A549 (cell line): ENCODE data around the gene SLC45A3. TPM values are rescaled to one million over a fixed set of nuclear protein-coding genes. Genes with fewer than 3 reads are reported as not detected.

ENCODE experiments used
- ATAC-seq, 2 experiments: fragments of 200-7000 bp in 1 of 2; fragments of >200 bp in 1 of 2; cut with Nextera tagmentation in 1 of 2; cut with Tn5 transposase in 1 of 2; 3 replicates each; pipeline versions ENCODE4 v1.8.0 to v1.9.1; 2018 to 2020; ENCODE audit warnings: mild to moderate bottlenecking in 1 of 2, moderate library complexity in 1 of 2
- CTCF ChIA-PET: fragments of 300-600 bp; sonication (Branson Sonifier 250); formaldehyde crosslinking; extraction: SDS; loops from one replicate; lab custom pipeline; 2021; ENCODE audit warnings: antibody characterized with exemption, inconsistent platforms; lab: Yijun Ruan, JAX
- POLR2A ChIA-PET: fragments of 350-600 bp; formaldehyde crosslinking; extraction: SDS; loops from one replicate; lab custom pipeline; 2021; ENCODE audit warnings: antibody characterized with exemption, inconsistent platforms; lab: Yijun Ruan, JAX
- DNase-seq, 2 experiments: peaks; one replicate each; pipeline versions ENCODE4 v3.0.0 to v3.0.0-alpha.2; 2011 to 2016; ENCODE audit warnings: low read depth in 1 of 2, low spot score in 1 of 2
- FAIRE-seq: peaks from 2 replicates; lab custom pipeline; 2011; peaks lifted over from hg19 to GRCh38; lab: Jason Lieb, UNC
- H3K27ac ChIP-seq, 2 experiments: fragments of >200 bp; sonication (Bioruptor Twin); formaldehyde crosslinking; 3 replicates each; pipeline ENCODE4 v1.5.1; 2016 to 2017
- H3K4me1 ChIP-seq: fragments of >200 bp; sonication (Bioruptor Twin); formaldehyde crosslinking; 3 replicates; pipeline ENCODE4 v1.6.1; 2016
- H3K4me2 ChIP-seq: fragments of >200 bp; sonication (Bioruptor Twin); formaldehyde crosslinking; 3 replicates; pipeline ENCODE4 v1.6.1; 2016
- H3K4me3 ChIP-seq: fragments of >200 bp; sonication (Bioruptor Twin); formaldehyde crosslinking; 3 replicates; pipeline ENCODE4 v1.5.1; 2016
- H3K9me3 ChIP-seq: fragments of >200 bp; sonication (Bioruptor Twin); formaldehyde crosslinking; 3 replicates; pipeline ENCODE4 v1.6.1; 2016
- CBX8 ChIP-seq: fragments of 200-600 bp; sonication (generic); IDR thresholded peaks from 2 replicates; pipeline ENCODE4 v1.6.1; 2016
- CEBPB ChIP-seq, 2 experiments: fragments of >200 bp in 1 of 2; sonication (Bioruptor Twin) in 1 of 2; formaldehyde crosslinking in 1 of 2; IDR thresholded peaks; 2 replicates each; pipeline ENCODE4 v1.6.1; 2012 to 2016
- CHD2 ChIP-seq: fragments of 150-350 bp; IDR thresholded peaks from 2 replicates; pipeline ENCODE4 v1.6.1; 2014; ENCODE audit warnings: low read length; ENCODE audit not compliant: partially characterized antibody
- CHD4 ChIP-seq: fragments of 200-600 bp; sonication (generic); IDR thresholded peaks from 2 replicates; pipeline ENCODE4 v1.6.1; 2016; ENCODE audit warnings: antibody characterized with exemption, mild to moderate bottlenecking, borderline replicate concordance
- EHF ChIP-seq: fragments of 250-450 bp; sonication (Bioruptor Pico); IDR thresholded peaks from 2 replicates; pipeline ENCODE4 v1.5.0; 2020; ENCODE audit warnings: mild to moderate bottlenecking
- EHMT2 ChIP-seq: fragments of 200-600 bp; sonication (generic); IDR thresholded peaks from 2 replicates; pipeline ENCODE4 v1.6.1; 2016; ENCODE audit warnings: antibody characterized with exemption, low read depth, mild to moderate bottlenecking, moderate library complexity
- FOSB ChIP-seq: fragments of 250-450 bp; sonication (Bioruptor Pico); IDR thresholded peaks from 2 replicates; pipeline ENCODE4 v1.5.0; 2020; ENCODE audit warnings: mild to moderate bottlenecking, moderate library complexity
- FOSL2 ChIP-seq, 2 experiments: fragments of 450-650 bp in 1 of 2; fragments of >200 bp in 1 of 2; sonication (Bioruptor Twin) in 1 of 2; formaldehyde crosslinking; IDR thresholded peaks; 2 replicates each; pipeline versions ENCODE4 v1.5.0 to v1.6.1; 2016 to 2020; ENCODE audit warnings: mild to moderate bottlenecking in 1 of 2, moderate library complexity in 1 of 2
- FOXS1 ChIP-seq: fragments of 250-450 bp; sonication (Bioruptor Pico); IDR thresholded peaks from 2 replicates; pipeline ENCODE4 v1.5.0; 2020; ENCODE audit warnings: mild to moderate bottlenecking, moderate library complexity
- GATA3 ChIP-seq: IDR thresholded peaks from 2 replicates; pipeline ENCODE4 v1.6.1; 2012; ENCODE audit warnings: borderline replicate concordance
- HOXB5 ChIP-seq: fragments of 250-450 bp; sonication (Bioruptor Pico); IDR thresholded peaks from 2 replicates; pipeline ENCODE4 v1.5.0; 2020; ENCODE audit warnings: mild to moderate bottlenecking, moderate library complexity
- JUNB ChIP-seq: fragments of >200 bp; sonication (Bioruptor Twin); formaldehyde crosslinking; IDR thresholded peaks from 2 replicates; pipeline ENCODE4 v1.6.1; 2016
- MYC ChIP-seq: IDR thresholded peaks from 2 replicates; pipeline ENCODE4 v1.6.1; 2012; ENCODE audit warnings: mild to moderate bottlenecking, inconsistent platforms, low read length, improper control_type of control experiment, borderline replicate concordance
- NFE2L2 ChIP-seq: fragments of 150-350 bp; conservative IDR thresholded peaks from 2 replicates; pipeline ENCODE4 v1.6.1; 2014; ENCODE audit warnings: low read length
- NR3C1 ChIP-seq: fragments of >200 bp; sonication (Bioruptor Twin); formaldehyde crosslinking; IDR thresholded peaks from 3 replicates; pipeline ENCODE4 v1.6.1; 2017
- POLR2A ChIP-seq: IDR thresholded peaks from 2 replicates; pipeline ENCODE4 v1.6.1; 2012; ENCODE audit warnings: mild to moderate bottlenecking, low read length
- RAD21 ChIP-seq, 2 experiments: fragments of >200 bp in 1 of 2; sonication (Bioruptor Twin) in 1 of 2; formaldehyde crosslinking in 1 of 2; IDR thresholded peaks in 1 of 2; conservative IDR thresholded peaks in 1 of 2; 2 replicates in 1 of 2; 3 replicates in 1 of 2; pipeline ENCODE4 v1.6.1; 2012 to 2018; ENCODE audit warnings: inconsistent platforms in 1 of 2
- RCOR1 ChIP-seq: fragments of 150-350 bp; IDR thresholded peaks from 2 replicates; pipeline ENCODE4 v1.6.1; 2014; ENCODE audit warnings: antibody characterized with exemption, low read length, low read depth
- TFCP2L1 ChIP-seq: fragments of 250-450 bp; sonication (Bioruptor Pico); IDR thresholded peaks from 2 replicates; pipeline ENCODE4 v1.5.0; 2021; ENCODE audit warnings: mild to moderate bottlenecking
- TP53 ChIP-seq: fragments of 250-450 bp; sonication (Bioruptor Pico); IDR thresholded peaks from 2 replicates; pipeline ENCODE4 v1.5.0; 2021; ENCODE audit warnings: mild to moderate bottlenecking, moderate library complexity
- ZC3H11A ChIP-seq: fragments of 450-650 bp; IDR thresholded peaks from 2 replicates; pipeline ENCODE4 v1.6.1; 2014; ENCODE audit warnings: antibody characterized with exemption, mild to moderate bottlenecking
- ZSCAN20 ChIP-seq: fragments of 250-450 bp; sonication (Bioruptor Pico); IDR thresholded peaks from 2 replicates; pipeline ENCODE4 v1.8.0; 2022; ENCODE audit warnings: mild to moderate bottlenecking, moderate library complexity
- WGBS: methylation state at CpG from one replicate; pipeline ENCODE4 v1.1.6; 2017; ENCODE audit errors: missing lambda C conversion rate; 5-methylcytosine and 5-hydroxymethylcytosine counted together
- polyA plus RNA-seq, 4 experiments: library from polyadenylated mRNA; depleted of rRNA in 3 of 4; stranded (reverse); fragments of >200 nt; fragmentation: RNase III in 1 of 4; extraction: RNeasy Plus Mini Kit Qiagen cat#74134 plus additional on column Dnase treatment in 1 of 4; gene quantifications; 2 replicates in 3 of 4; 3 replicates in 1 of 4; pipeline ENCODE4 v1.2.3, GENCODE V29; 2011 to 2017
- TF ChIP-seq, protein P1 (sequence below): fragments of >200 bp; sonication (Bioruptor Twin); formaldehyde crosslinking; IDR thresholded peaks from 3 replicates; pipeline ENCODE4 v1.6.1; 2016
- TF ChIP-seq, protein P2 (sequence below): fragments of 250-450 bp; sonication (Bioruptor Pico); IDR thresholded peaks from 2 replicates; pipeline ENCODE4 v1.5.0; 2021; ENCODE audit warnings: mild to moderate bottlenecking, moderate library complexity, borderline replicate concordance
- TF ChIP-seq, protein P3 (sequence below): fragments of 450-650 bp; IDR thresholded peaks from 2 replicates; pipeline ENCODE4 v1.6.1; 2014; ENCODE audit warnings: antibody characterized with exemption
- TF ChIP-seq, protein P4 (sequence below): fragments of 150-350 bp; IDR thresholded peaks from 2 replicates; pipeline ENCODE4 v1.6.1; 2014; ENCODE audit warnings: low read depth, mild to moderate bottlenecking, low read length

The SLC45A3 gene
- polyA plus RNA-seq, 2 of the 4 experiments (the other 2 are of a cell fraction), result 2.8 to 3.4 TPM

DNA sequence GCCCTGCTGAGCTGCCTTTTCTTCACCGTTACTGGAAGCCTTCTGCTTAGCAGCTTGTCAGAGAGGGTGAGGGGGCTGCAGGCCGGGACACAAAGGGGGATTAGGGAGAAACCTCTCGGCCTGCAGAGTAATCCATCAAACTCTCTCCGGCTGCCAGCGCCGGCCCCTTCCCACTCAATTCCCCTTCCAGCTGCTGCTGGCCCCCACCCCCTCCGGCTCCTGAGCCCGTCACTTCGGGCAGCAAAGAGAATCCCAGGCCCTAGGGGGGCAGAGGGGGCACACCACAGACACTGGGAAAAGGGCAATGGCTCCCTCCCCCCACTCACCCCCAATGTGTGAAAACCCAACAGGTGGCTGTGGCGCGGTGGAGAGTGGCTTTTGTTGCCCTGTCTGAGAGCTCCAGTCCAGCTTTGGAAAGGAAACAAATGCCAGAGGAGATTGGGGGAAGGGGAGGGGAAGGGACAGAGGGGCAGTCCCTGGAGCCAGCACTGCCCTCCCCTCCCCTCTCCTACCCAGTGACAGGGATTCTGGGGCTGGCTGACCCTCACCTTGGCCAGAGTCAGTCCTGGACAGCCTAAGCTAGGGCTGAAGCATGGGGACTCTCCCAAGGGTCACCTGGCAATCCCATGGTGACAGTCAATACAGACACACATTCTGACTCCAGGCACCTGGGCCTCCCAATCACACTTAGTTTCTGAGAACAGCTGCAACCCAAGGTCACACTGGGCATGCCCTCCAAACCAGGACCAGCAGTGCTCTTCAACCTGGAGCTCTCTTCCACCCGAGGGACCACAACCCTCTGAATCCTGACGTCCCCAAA is 9.5 kb downstream of the SLC45A3 start:
- ChIA-PET CTCF (interaction anchor here (1.0 to 5.3 kb wide), 5 partner anchors 12 to 99 kb away, joined by 3 to 84 read pairs (median 5); no protein-coding TSS in a partner anchor), POLR2A (no interaction called here)
- FAIRE-seq, result no peak

DNA sequence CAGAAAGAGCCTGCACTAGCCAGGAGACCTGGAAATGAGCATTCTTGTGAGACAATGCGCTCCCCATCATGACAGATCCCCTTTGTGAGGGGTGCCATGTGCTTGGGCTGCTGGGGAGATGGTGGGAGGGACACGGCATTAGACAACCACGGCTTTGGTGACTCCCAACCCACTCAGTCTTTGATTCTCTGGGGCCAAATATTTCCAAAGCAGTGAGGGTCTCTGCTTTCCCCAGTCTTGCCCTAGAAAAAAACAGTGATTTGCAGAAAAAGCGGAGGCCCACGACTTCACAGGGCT is 10.2 kb downstream of the SLC45A3 start:
- TF ChIP-seq HOXB5, result no peak
- TF ChIP-seq ZC3H11A, result no peak
- TF ChIP-seq FOSL2 (IDR thresholded peaks at IDR 0.05), result no peak
- no peak for TF ChIP-seq FOSL2 (CRISPR knock-in tag; IDR thresholded peaks at IDR 0.05)
- TF ChIP-seq RAD21 (conservative IDR thresholded peaks at IDR 0.05 in 1 of 2, IDR thresholded peaks at IDR 0.05 in 1 of 2), result no peak
- no peak for TF ChIP-seq POLR2A
- no peak for TF ChIP-seq ZSCAN20 (CRISPR knock-in tag)
- TF ChIP-seq, protein P1, sequence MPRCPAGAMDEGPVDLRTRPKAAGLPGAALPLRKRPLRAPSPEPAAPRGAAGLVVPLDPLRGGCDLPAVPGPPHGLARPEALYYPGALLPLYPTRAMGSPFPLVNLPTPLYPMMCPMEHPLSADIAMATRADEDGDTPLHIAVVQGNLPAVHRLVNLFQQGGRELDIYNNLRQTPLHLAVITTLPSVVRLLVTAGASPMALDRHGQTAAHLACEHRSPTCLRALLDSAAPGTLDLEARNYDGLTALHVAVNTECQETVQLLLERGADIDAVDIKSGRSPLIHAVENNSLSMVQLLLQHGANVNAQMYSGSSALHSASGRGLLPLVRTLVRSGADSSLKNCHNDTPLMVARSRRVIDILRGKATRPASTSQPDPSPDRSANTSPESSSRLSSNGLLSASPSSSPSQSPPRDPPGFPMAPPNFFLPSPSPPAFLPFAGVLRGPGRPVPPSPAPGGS, result no peak
- TF ChIP-seq EHMT2, result no peak
- no peak for TF ChIP-seq CHD2
- no peak for TF ChIP-seq JUNB
- no peak for TF ChIP-seq FOSB (CRISPR knock-in tag)
- no peak for TF ChIP-seq CBX8
- Histone ChIP-seq H3K4me1 (peaks cover 14% of the 10 kb centered on the region; the same call in 2 of the 3 replicates), H3K4me2 (no peak overlapping the region), H3K27ac (no peak overlapping the region), H3K4me3 (no peak overlapping the region), H3K9me3 (no peaks in the 10 kb centered on the region)
- ATAC-seq, result no peak
- CTCF ChIA-PET, result interaction anchor here (1.6 to 5.3 kb wide), 3 partner anchors 12 to 78 kb away, joined by 5 to 84 read pairs (median 20); no protein-coding TSS in a partner anchor
- FAIRE-seq, result no peak
- WGBS, result 88% methylated on average over 5 of the region's 5 CpGs
- DNase-seq, result no peak
- POLR2A ChIA-PET, result no interaction called here

More for the DNA sequence above, 9.5 kb downstream of the SLC45A3 start:
- H3K4me1 ChIP-seq, result peaks cover 14% of the 10 kb centered on the region; the same call in 2 of the 3 replicates
- H3K9me3 ChIP-seq, result no peaks in the 10 kb centered on the region
- TF ChIP-seq TP53 (CRISPR knock-in tag) (no peak), GATA3 (no peak), FOSL2 (IDR thresholded peaks at IDR 0.05) (no peak), FOSL2 (CRISPR knock-in tag; IDR thresholded peaks at IDR 0.05) (no peak), EHF (CRISPR knock-in tag) (no peak), NFE2L2 (no peak), CEBPB (IDR thresholded peaks at IDR 0.05) (no peak), NR3C1 (no peak), RCOR1 (no peak), FOXS1 (CRISPR knock-in tag) (no peak), FOSB (CRISPR knock-in tag) (no peak), TFCP2L1 (CRISPR knock-in tag) (no peak), MYC (no peak), CHD4 (no peak)
- TF ChIP-seq, protein P1, result no peak
- TF ChIP-seq, protein P2, sequence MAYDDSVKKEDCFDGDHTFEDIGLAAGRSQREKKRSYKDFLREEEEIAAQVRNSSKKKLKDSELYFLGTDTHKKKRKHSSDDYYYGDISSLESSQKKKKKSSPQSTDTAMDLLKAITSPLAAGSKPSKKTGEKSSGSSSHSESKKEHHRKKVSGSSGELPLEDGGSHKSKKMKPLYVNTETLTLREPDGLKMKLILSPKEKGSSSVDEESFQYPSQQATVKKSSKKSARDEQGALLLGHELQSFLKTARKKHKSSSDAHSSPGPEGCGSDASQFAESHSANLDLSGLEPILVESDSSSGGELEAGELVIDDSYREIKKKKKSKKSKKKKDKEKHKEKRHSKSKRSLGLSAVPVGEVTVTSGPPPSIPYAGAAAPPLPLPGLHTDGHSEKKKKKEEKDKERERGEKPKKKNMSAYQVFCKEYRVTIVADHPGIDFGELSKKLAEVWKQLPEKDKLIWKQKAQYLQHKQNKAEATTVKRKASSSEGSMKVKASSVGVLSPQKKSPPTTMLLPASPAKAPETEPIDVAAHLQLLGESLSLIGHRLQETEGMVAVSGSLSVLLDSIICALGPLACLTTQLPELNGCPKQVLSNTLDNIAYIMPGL, result no peak
- TF ChIP-seq, protein P3, sequence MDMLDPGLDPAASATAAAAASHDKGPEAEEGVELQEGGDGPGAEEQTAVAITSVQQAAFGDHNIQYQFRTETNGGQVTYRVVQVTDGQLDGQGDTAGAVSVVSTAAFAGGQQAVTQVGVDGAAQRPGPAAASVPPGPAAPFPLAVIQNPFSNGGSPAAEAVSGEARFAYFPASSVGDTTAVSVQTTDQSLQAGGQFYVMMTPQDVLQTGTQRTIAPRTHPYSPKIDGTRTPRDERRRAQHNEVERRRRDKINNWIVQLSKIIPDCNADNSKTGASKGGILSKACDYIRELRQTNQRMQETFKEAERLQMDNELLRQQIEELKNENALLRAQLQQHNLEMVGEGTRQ, result no peak
- TF ChIP-seq, protein P4, sequence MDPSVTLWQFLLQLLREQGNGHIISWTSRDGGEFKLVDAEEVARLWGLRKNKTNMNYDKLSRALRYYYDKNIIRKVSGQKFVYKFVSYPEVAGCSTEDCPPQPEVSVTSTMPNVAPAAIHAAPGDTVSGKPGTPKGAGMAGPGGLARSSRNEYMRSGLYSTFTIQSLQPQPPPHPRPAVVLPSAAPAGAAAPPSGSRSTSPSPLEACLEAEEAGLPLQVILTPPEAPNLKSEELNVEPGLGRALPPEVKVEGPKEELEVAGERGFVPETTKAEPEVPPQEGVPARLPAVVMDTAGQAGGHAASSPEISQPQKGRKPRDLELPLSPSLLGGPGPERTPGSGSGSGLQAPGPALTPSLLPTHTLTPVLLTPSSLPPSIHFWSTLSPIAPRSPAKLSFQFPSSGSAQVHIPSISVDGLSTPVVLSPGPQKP, result no peak
- H3K4me3 ChIP-seq, result no peak overlapping the region
- H3K27ac ChIP-seq, result no peak overlapping the region
- ATAC-seq (no peak), DNase-seq (no peak)
- no peak overlapping the region for H3K4me2 ChIP-seq
- WGBS, result 86% methylated on average over 11 of the region's 13 CpGs
